DND-41 (cell line): Measurements from ENCODE around the gene LPGAT1.
A peak's percentile ranks its signal among the peaks of the same experiment; 100 is the strongest.

Experiments used
- ATAC-seq: fragments of 200-7000 bp; cut with Tn5 transposase; 3 replicates; pipeline ENCODE4 v1.9.1; 2021; ENCODE audit warnings: low read depth; ENCODE audit not compliant: insufficient read depth
- DNase-seq: peaks from one replicate; pipeline ENCODE4 v3.0.0-alpha.2; 2020
- H2AFZ ChIP-seq: 2 replicates; pipeline ENCODE4 v1.6.0; 2012; ENCODE audit warnings: low read depth, low read length
- H3K27ac ChIP-seq: 2 replicates; pipeline ENCODE4 v1.5.1; 2012; ENCODE audit warnings: low read length, inconsistent platforms
- H3K27me3 ChIP-seq: fragments of 200-600 bp; sonication (generic); 2 replicates; pipeline ENCODE4 v1.6.0; 2012; ENCODE audit warnings: low read length, mild to moderate bottlenecking, inconsistent platforms; ENCODE audit not compliant: insufficient read depth, poor library complexity
- H3K36me3 ChIP-seq: 2 replicates; pipeline ENCODE4 v1.5.1; 2012; ENCODE audit warnings: low read length, inconsistent platforms; ENCODE audit not compliant: insufficient read depth
- H3K4me1 ChIP-seq: 2 replicates; pipeline ENCODE4 v1.5.1; 2012; ENCODE audit warnings: mild to moderate bottlenecking, low read length; ENCODE audit not compliant: insufficient read depth
- H3K4me2 ChIP-seq: 2 replicates; pipeline ENCODE4 v1.6.0; 2012; ENCODE audit warnings: mild to moderate bottlenecking, moderate library complexity, low read length, inconsistent platforms; ENCODE audit not compliant: insufficient read depth
- H3K4me3 ChIP-seq, 2 experiments: fragments of 200-600 bp in 1 of 2; shearing (Covaris generic) in 1 of 2; 2 replicates each; pipeline ENCODE4 v1.5.1; 2012 to 2016; ENCODE audit warnings: inconsistent platforms in 2 of 2, low read length in 2 of 2, mild to moderate bottlenecking in 2 of 2, low read depth in 1 of 2, moderate library complexity in 1 of 2
- H3K79me2 ChIP-seq: 2 replicates; pipeline ENCODE4 v1.6.0; 2012; ENCODE audit warnings: low read length, inconsistent platforms; ENCODE audit not compliant: insufficient read depth
- H3K9ac ChIP-seq: 2 replicates; pipeline ENCODE4 v1.6.0; 2012; ENCODE audit warnings: low read depth, mild to moderate bottlenecking, inconsistent platforms, low read length, moderate library complexity
- H3K9me3 ChIP-seq: 2 replicates; pipeline ENCODE4 v1.5.1; 2012; ENCODE audit warnings: low read length, moderate library complexity, mild to moderate bottlenecking, inconsistent platforms; ENCODE audit not compliant: insufficient read depth, severe bottlenecking
- H4K20me1 ChIP-seq: 2 replicates; pipeline ENCODE4 v1.6.0; 2012; ENCODE audit warnings: low read length; ENCODE audit not compliant: insufficient read depth
- EZH2 ChIP-seq: IDR thresholded peaks from 3 replicates; pipeline ENCODE4 v1.6.1; 2012; ENCODE audit warnings: borderline replicate concordance, low read depth, mild to moderate bottlenecking, moderate library complexity, low read length, inconsistent platforms; ENCODE audit not compliant: severe bottlenecking
- TF ChIP-seq, protein P1 (sequence below): IDR thresholded peaks from 2 replicates; pipeline ENCODE4 v1.5.1; 2012; ENCODE audit warnings: borderline replicate concordance, low read length, moderate library complexity, mild to moderate bottlenecking; ENCODE audit not compliant: poor library complexity, severe bottlenecking; ENCODE audit errors: extremely low read depth

Gene LPGAT1

DNA sequence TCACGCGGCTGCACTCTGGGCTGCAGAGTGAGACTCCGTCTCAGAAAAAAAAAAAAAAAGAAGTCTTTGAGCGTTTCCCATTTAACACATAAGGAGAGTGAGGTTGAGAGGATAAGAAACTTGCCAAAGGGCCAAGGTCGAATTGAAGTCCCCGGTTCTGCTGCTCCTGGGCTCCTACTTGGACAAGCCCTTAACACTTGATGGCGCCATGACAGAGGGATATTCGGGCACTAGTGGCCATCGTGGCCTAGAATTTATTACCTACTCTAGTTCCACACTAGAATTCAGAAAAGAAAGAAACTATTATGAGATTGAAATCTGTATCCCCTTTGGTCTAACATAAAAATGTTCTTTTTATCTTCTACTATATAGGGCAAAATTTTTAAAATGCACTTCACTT is 89.4 kb downstream of the LPGAT1 start:
- Histone ChIP-seq H3K36me3 (no peaks in the 10 kb centered on the region), H3K27ac (no peak overlapping the region), H3K4me2 (no peak overlapping the region), H3K9me3 (no peaks in the 10 kb centered on the region), H4K20me1 (no peaks in the 10 kb centered on the region), H3K4me3 (no peak overlapping the region), H2AFZ (no peak overlapping the region), H3K27me3 (no peaks in the 10 kb centered on the region), H3K4me1 (peaks cover 29% of the 10 kb centered on the region), H3K79me2 (no peaks in the 10 kb centered on the region), H3K9ac (no peak overlapping the region)
- no peak for ATAC-seq
- no peak for DNase-seq
- TF ChIP-seq, protein P1, sequence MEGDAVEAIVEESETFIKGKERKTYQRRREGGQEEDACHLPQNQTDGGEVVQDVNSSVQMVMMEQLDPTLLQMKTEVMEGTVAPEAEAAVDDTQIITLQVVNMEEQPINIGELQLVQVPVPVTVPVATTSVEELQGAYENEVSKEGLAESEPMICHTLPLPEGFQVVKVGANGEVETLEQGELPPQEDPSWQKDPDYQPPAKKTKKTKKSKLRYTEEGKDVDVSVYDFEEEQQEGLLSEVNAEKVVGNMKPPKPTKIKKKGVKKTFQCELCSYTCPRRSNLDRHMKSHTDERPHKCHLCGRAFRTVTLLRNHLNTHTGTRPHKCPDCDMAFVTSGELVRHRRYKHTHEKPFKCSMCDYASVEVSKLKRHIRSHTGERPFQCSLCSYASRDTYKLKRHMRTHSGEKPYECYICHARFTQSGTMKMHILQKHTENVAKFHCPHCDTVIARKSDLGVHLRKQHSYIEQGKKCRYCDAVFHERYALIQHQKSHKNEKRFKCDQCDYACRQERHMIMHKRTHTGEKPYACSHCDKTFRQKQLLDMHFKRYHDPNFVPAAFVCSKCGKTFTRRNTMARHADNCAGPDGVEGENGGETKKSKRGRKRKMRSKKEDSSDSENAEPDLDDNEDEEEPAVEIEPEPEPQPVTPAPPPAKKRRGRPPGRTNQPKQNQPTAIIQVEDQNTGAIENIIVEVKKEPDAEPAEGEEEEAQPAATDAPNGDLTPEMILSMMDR = peak; percentile 10
- no peak for TF ChIP-seq EZH2

DNA sequence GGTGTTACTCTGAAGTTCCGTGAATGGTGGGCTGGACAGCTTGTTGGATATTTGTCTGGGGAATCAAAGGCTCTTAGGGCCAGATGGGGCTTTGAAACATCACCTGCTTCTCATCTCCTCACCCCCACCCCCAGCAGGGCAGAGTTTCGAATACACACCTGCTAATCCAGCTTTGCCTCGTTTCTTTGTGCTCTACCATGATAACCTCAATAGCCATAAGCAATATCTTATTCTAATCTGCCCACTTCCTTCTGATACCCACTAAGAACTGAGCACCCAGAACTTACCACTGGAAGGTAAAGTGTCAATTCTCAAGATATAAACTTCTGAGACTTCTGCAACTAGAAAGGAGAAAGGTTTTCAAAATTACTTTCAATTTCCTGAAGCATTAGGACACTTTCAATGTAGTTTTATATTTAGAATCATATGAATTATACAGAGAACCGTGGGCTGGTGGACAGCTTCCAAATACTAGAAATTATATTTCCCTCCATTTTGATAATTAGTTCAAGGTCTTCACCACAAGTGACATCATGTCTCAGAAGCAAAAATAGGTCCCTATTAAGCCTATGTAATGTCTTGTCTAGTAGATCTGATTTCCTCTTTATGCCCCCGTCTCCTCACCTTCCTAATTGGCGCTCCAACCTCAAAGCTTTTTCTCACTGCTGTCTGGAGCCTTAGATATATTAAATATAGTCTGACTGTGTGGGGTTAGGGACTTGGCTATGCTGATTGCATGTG is 90.7 kb downstream of the LPGAT1 start:
- H3K27ac ChIP-seq = peak overlapping the region; percentile 22; the same call in 1 of the 2 replicates
- peaks cover 29% of the 10 kb centered on the region for H3K4me1 ChIP-seq
- peak overlapping the region; percentile 32; the same call in 1 of the 2 replicates for H3K4me2 ChIP-seq
- TF ChIP-seq EZH2 = no peak
- TF ChIP-seq, protein P1 = no peak
- no peak overlapping the region for H3K4me3 ChIP-seq
- peak; percentile 66 for ATAC-seq
- no peaks in the 10 kb centered on the region for H3K9me3 ChIP-seq
- H3K36me3 ChIP-seq = no peaks in the 10 kb centered on the region
- peak; percentile 40 for DNase-seq
- H3K9ac ChIP-seq = no peak overlapping the region
- H3K79me2 ChIP-seq = no peaks in the 10 kb centered on the region
- H2AFZ ChIP-seq = 0 out of 2 replicates have a peak overlapping the region, but pooled peaks have one; percentile 28
- no peaks in the 10 kb centered on the region for H3K27me3 ChIP-seq
- H4K20me1 ChIP-seq = no peaks in the 10 kb centered on the region

- H3K9me3 ChIP-seq = no peaks in the 10 kb centered on the region
- H4K20me1 ChIP-seq = no peaks in the 10 kb centered on the region
- peaks cover 29% of the 10 kb centered on the region for H3K4me1 ChIP-seq
- H2AFZ ChIP-seq = no peak overlapping the region
- ATAC-seq = peak; percentile 89
- DNase-seq = peak; percentile 59
- no peak for TF ChIP-seq EZH2
- TF ChIP-seq, protein P1 = no peak
- no peak overlapping the region for H3K9ac ChIP-seq
- no peaks in the 10 kb centered on the region for H3K79me2 ChIP-seq
- H3K27ac ChIP-seq = no peak overlapping the region
- no peak overlapping the region for H3K4me3 ChIP-seq
- no peaks in the 10 kb centered on the region for H3K36me3 ChIP-seq
- no peaks in the 10 kb centered on the region for H3K27me3 ChIP-seq
- H3K4me2 ChIP-seq = no peak overlapping the region
These were observed 91.8 kb downstream of the LPGAT1 start for GRCh38 chr1:211738691-211739301.
